MCF 10A (cell line): ENCODE data around the gene FA2H. TPM values are rescaled to one million over a fixed set of nuclear protein-coding genes. Genes with fewer than 3 reads are reported as not detected.

Experiments used
- BruUV-seq: library from RNA; stranded (reverse); fragments of 400-500 nt; replicated peaks from 2 replicates; lab custom pipeline; 2021; lab: Mats Ljungman, UMichigan
- CTCF ChIA-PET: fragments of 300-600 bp; sonication (Branson Sonifier 250); formaldehyde crosslinking; extraction: SDS; loops from one replicate; lab custom pipeline; 2021; ENCODE audit warnings: antibody characterized with exemption, inconsistent platforms; lab: Yijun Ruan, JAX
- POLR2A ChIA-PET: fragments of 300-600, 350-650 bp; sonication (Branson Sonifier 250); formaldehyde crosslinking; extraction: SDS; loops from one replicate; lab custom pipeline; 2020; ENCODE audit warnings: antibody characterized with exemption, inconsistent platforms; lab: Yijun Ruan, JAX
- DNase-seq: peaks from one replicate; pipeline ENCODE4 v3.0.0-alpha.2; 2018; ENCODE audit not compliant: unreplicated experiment
- H3K27ac Mint-ChIP-seq: one replicate; pipeline ENCODE4 v1.8.0; 2022; ENCODE audit warnings: mild to moderate bottlenecking, low read depth, mixed read lengths; ENCODE audit not compliant: unreplicated experiment
- H3K27me3 Mint-ChIP-seq: one replicate; pipeline ENCODE4 v1.8.0; 2022; ENCODE audit warnings: mixed read lengths; ENCODE audit not compliant: insufficient read depth, unreplicated experiment
- H3K36me3 Mint-ChIP-seq: one replicate; pipeline ENCODE4 v1.8.0; 2022; ENCODE audit warnings: mild to moderate bottlenecking, moderate library complexity, mixed read lengths; ENCODE audit not compliant: insufficient read depth, unreplicated experiment
- H3K4me1 Mint-ChIP-seq: one replicate; pipeline ENCODE4 v1.8.0; 2022; ENCODE audit warnings: mixed read lengths; ENCODE audit not compliant: insufficient read depth, unreplicated experiment
- H3K4me3 Mint-ChIP-seq: one replicate; pipeline ENCODE4 v1.8.0; 2022; ENCODE audit warnings: mild to moderate bottlenecking, moderate library complexity, mixed read lengths; ENCODE audit not compliant: unreplicated experiment
- H3K9me3 Mint-ChIP-seq: one replicate; pipeline ENCODE4 v1.8.0; 2022; ENCODE audit warnings: mixed read lengths; ENCODE audit not compliant: unreplicated experiment
- CTCF ChIP-seq: fragments of 200-600 bp; IDR thresholded peaks from one replicate; pipeline ENCODE4 v1.8.0; 2022; ENCODE audit warnings: antibody characterized with exemption, mild to moderate bottlenecking; ENCODE audit not compliant: unreplicated experiment
- intact Hi-C: fragments of 100-400 bp; cut with micrococcal nuclease; formaldehyde crosslinking; loops from 2 replicates; pipeline ENCODE4 v1.14.1; 2022
- total RNA-seq: library from RNA; stranded (reverse); gene quantifications from 2 replicates; pipeline ENCODE4 v1.2.3, GENCODE V29; 2022

FA2H gene
- total RNA-seq, 1 experiment from 2014 or later, result not detected

GRCh38 chr16:74721716-74722115, 52.9 kb downstream of the FA2H start:
- CTCF ChIA-PET, result interaction anchor here (0.7 to 4.3 kb wide), 6 partner anchors 10 to 143 kb away, joined by 3 to 28 read pairs (median 6); no protein-coding TSS in a partner anchor
- intact Hi-C loops, result no loop called here
- DNase-seq, result no peak
- no TSS peak for BruUV-seq
- H3K9me3 Mint-ChIP-seq, result no peaks in the 10 kb centered on the region
- H3K27ac Mint-ChIP-seq, result no peak overlapping the region
- no peaks in the 10 kb centered on the region for H3K27me3 Mint-ChIP-seq
- TF ChIP-seq CTCF, result no peak
- peaks cover 6% of the 10 kb centered on the region for H3K4me1 Mint-ChIP-seq
- no peaks in the 10 kb centered on the region for H3K36me3 Mint-ChIP-seq
- no peak overlapping the region for H3K4me3 Mint-ChIP-seq
- POLR2A ChIA-PET, result no interaction called here

- ChIA-PET POLR2A (no interaction called here), CTCF (interaction anchor here (0.6 to 2.5 kb wide), 5 partner anchors 9 to 144 kb away, joined by 3 to 16 read pairs (median 7); no protein-coding TSS in a partner anchor)
- Mint-ChIP-seq H3K9me3 (no peaks in the 10 kb centered on the region), H3K27ac (no peak overlapping the region), H3K36me3 (no peaks in the 10 kb centered on the region), H3K4me1 (peaks cover 2% of the 10 kb centered on the region), H3K4me3 (no peak overlapping the region), H3K27me3 (no peaks in the 10 kb centered on the region)
- DNase-seq, result no peak
- TF ChIP-seq CTCF, result no peak
- intact Hi-C loops, result no loop called here
- no TSS peak for BruUV-seq
These were observed 54.0 kb downstream of the FA2H start for GRCh38 chr16:74720579-74720978.

- no peaks in the 10 kb centered on the region for H3K27me3 Mint-ChIP-seq
- H3K4me1 Mint-ChIP-seq, result no peaks in the 10 kb centered on the region
- H3K27ac Mint-ChIP-seq, result no peak overlapping the region
- no peaks in the 10 kb centered on the region for H3K36me3 Mint-ChIP-seq
- intact Hi-C loops, result no loop called here
- H3K9me3 Mint-ChIP-seq, result no peaks in the 10 kb centered on the region
- POLR2A ChIA-PET, result interaction anchor here (0.7 to 1.0 kb wide), 2 partner anchors 12 to 14 kb away, joined by 3 read pairs; no protein-coding TSS in a partner anchor
- H3K4me3 Mint-ChIP-seq, result no peak overlapping the region
- no TSS peak for BruUV-seq
- no peak for DNase-seq
- no peak for TF ChIP-seq CTCF
- CTCF ChIA-PET, result interaction anchor here (1.1 to 13.2 kb wide), 3 partner anchors 95 to 143 kb away, joined by 3 to 304 read pairs (median 16); no protein-coding TSS in a partner anchor
These were observed 55.6 kb downstream of the FA2H start for GRCh38 chr16:74718741-74719610.

GRCh38 chr16:74718140-74718539, 56.5 kb downstream of the FA2H start:
- Mint-ChIP-seq H3K4me3 (no peak overlapping the region), H3K36me3 (no peaks in the 10 kb centered on the region), H3K27me3 (no peaks in the 10 kb centered on the region), H3K27ac (no peak overlapping the region), H3K4me1 (no peaks in the 10 kb centered on the region), H3K9me3 (no peaks in the 10 kb centered on the region)
- intact Hi-C loops, result no loop called here
- ChIA-PET POLR2A (interaction anchor here (0.7 to 1.0 kb wide), 2 partner anchors 11 to 14 kb away, joined by 3 read pairs; no protein-coding TSS in a partner anchor), CTCF (interaction anchor here (0.5 to 13.2 kb wide), 3 partner anchors 95 to 684 kb away, joined by 3 to 304 read pairs (median 4); no protein-coding TSS in a partner anchor)
- DNase-seq, result no peak
- no peak for TF ChIP-seq CTCF
- no TSS peak for BruUV-seq
